ENCODE results near the gene BCL11A.

DNA sequence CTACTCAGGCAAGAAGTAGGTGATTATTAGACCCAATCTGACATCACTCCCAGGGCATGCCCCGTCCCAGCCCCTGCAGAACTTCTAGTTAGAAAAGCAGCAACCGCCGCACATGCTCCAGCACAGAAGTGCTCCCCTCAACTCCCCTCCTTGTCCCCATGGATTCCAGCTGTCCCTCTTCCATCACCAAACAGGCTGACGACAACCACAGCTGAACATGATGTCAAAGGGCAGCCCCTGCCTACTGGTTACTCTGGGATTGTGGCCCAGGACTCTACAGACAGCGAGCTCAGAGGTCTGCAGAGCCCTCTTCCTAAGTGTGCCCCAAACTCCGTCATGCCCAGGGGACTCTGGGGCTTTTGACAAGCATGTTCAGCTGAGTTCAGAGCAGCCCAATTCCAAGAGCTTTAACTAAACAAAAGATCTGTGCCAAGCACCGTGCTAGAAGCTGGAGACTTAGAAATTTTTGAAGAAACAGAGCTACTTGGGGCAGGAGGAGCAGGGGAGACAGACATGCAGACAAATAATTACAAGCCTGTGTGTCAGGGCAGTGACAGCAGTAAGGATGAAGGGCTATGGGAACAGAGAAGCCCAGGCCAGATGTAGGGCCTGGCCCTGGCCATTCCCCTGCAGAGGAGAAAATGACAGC, 148.1 kb downstream of the BCL11A start:
- no peak for TF ChIP-seq POLR2A (IDR thresholded peaks at IDR 0.05; ENCODE audit: low read length)
- TF ChIP-seq, protein P1, sequence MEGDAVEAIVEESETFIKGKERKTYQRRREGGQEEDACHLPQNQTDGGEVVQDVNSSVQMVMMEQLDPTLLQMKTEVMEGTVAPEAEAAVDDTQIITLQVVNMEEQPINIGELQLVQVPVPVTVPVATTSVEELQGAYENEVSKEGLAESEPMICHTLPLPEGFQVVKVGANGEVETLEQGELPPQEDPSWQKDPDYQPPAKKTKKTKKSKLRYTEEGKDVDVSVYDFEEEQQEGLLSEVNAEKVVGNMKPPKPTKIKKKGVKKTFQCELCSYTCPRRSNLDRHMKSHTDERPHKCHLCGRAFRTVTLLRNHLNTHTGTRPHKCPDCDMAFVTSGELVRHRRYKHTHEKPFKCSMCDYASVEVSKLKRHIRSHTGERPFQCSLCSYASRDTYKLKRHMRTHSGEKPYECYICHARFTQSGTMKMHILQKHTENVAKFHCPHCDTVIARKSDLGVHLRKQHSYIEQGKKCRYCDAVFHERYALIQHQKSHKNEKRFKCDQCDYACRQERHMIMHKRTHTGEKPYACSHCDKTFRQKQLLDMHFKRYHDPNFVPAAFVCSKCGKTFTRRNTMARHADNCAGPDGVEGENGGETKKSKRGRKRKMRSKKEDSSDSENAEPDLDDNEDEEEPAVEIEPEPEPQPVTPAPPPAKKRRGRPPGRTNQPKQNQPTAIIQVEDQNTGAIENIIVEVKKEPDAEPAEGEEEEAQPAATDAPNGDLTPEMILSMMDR (IDR thresholded peaks at IDR 0.05) = no peak
- TF ChIP-seq RNF2 (IDR thresholded peaks at IDR 0.05; ENCODE audit: borderline replicate concordance, low read depth) = no peak
- TF ChIP-seq, protein P2, sequence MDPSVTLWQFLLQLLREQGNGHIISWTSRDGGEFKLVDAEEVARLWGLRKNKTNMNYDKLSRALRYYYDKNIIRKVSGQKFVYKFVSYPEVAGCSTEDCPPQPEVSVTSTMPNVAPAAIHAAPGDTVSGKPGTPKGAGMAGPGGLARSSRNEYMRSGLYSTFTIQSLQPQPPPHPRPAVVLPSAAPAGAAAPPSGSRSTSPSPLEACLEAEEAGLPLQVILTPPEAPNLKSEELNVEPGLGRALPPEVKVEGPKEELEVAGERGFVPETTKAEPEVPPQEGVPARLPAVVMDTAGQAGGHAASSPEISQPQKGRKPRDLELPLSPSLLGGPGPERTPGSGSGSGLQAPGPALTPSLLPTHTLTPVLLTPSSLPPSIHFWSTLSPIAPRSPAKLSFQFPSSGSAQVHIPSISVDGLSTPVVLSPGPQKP (IDR thresholded peaks at IDR 0.05; ENCODE audit: low read depth, low read length) = no peak
- no peak for TF ChIP-seq BHLHE40 (IDR thresholded peaks at IDR 0.05; ENCODE audit: low read depth, low read length)
- TF ChIP-seq ESRRA (IDR thresholded peaks at IDR 0.05; ENCODE audit: borderline replicate concordance, low read length) = no peak
- TF ChIP-seq, protein P3, sequence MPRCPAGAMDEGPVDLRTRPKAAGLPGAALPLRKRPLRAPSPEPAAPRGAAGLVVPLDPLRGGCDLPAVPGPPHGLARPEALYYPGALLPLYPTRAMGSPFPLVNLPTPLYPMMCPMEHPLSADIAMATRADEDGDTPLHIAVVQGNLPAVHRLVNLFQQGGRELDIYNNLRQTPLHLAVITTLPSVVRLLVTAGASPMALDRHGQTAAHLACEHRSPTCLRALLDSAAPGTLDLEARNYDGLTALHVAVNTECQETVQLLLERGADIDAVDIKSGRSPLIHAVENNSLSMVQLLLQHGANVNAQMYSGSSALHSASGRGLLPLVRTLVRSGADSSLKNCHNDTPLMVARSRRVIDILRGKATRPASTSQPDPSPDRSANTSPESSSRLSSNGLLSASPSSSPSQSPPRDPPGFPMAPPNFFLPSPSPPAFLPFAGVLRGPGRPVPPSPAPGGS (IDR thresholded peaks at IDR 0.05) = no peak
